Myocyte (in vitro differentiated cells): ENCODE data around the gene ABHD12. TPM values are rescaled to one million over a fixed set of nuclear protein-coding genes. Genes with fewer than 3 reads are reported as not detected.
"Not testable (repeated sequence)": the region's sequence is repeated elsewhere in the genome, so short reads cannot be mapped to it uniquely, and the experiment has no call there.

Experiments used
- DNase-seq: peaks from one replicate; pipeline ENCODE4 v3.0.0-alpha.2; 2012; ENCODE audit warnings: low read depth
- total RNA-seq: library from RNA; depleted of rRNA; stranded (reverse); fragments of >200 nt; gene quantifications from 2 replicates; pipeline ENCODE4 v1.2.3, GENCODE V29; 2014

ABHD12 gene
- total RNA-seq, 1 donor from 2014 or later, result 36.1 TPM

DNA sequence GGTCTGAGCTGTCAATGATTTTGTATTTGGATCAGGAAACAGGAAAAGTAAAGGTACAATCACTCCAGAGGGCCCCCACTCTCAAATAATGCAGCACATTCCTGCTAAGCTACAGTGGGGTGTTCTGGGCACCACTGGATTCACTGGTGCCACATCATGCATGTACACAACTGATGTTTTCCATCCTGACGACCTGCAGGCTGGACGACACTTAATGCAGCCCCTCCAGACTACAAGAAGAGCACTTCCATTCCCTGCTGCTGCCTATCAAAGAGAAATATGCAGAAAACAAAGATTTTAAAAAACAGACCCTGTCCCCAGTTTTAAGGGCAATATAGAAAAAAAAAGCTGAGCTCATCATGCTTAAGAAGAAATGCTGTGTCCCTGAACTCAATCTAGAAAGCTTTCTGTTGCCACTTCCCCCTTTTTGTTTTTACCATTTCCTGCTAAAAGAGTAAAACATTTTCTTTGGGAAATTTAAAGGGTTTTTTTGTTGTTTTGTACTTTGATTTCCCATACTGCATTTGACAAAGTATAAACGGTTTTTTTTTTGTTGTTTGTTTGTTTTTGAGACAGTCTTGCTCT is 35.5 kb downstream of the ABHD12 start:
- no peak for DNase-seq

DNA sequence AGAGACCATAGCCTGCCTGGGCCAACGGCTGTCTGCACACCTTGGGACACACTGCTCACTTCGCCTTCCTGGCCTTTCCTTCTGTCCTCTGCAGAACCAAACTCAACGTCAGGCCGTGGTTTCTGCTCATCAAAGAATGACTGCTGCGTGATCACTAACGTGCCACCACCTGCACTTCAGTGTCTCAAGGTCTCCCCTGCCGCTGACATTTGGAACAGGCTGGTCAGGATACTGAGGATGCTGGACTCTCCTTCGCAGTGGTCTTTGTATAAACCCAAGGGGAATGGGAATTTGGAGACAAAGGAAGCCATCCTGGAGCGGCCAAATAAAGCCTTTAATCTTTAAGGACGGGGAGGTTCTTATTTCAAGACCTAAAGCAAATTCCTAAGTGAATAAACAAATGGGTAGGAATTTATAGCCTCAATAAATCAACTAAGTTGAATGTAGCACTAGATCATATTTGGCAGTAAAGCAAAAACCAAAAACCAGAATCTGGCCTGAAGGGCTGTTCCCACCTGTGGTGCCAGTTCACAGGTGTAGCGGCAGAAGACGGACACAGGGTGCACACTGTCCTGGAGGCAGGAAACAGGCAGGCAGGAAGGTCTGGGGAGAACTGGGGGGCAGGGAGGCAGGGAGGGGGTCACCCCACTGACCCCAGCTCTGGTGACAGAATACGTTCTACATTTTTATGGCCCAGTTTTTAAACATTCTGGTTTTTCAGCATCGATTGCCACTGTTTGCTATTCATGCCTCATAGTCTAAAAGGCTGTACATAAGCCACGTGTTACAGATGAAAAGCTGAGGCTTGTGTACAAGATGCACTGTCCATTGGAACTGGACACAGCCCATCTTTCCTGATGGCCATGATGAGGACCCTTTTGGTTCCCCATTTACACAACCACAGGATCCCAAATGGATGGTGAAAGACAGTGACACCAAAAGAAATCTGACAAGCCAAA is 36.6 kb downstream of the ABHD12 start:
- no peak for DNase-seq

DNA sequence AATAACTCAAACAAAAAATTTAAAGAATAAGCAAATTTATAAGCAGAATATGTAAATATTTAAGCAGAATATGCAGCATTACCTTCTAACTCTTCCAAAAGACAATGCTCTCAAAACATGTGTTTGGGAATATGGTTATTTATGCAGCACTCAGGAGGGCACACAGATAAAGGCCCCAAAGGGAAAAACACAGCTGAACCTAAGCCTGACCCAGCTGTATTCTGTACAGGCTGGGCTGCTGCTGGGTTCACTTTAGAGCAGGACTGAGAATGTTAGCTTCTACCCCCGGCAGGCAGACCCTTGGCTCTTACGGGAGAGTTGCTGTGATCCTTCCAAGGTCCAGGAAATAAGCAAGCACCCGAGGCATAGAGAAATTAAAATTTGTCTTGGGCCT is 37.3 kb downstream of the ABHD12 start:
- no peak for DNase-seq

DNA sequence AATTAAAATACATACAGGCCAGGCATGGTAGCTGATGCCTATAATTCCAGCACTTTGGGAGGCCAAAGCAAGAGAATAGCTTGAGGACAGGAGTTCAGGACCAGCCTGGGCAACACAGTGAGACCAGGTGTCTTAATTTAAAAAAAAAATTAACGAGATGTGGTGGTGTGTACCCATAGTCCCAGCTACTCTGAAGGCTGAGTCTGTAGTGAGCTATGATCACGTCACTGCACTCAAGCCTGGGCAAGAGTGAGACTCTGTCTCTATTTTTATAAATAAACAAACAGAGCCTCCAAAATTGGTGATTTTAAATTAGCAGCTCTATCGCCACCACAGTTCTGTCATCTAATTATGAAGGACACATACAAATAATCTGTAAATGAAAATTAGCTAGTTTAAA is 37.9 kb downstream of the ABHD12 start:
- DNase-seq, result no peak

DNA sequence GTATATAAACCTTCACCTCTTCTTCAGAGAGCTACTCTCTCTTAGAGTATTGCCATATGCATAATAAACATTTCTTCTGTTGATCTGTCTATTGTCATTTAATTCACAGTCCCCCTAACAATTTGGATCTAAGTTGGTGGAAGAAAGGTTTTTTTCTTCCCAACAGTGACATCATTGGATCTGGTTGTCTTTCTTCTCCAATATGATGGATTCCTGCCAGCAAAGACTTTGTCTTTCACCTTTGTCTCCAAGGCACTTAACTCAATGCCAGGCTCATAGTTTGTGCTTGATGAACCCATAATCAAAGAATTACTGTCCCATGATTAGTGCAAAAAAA is 39.6 kb downstream of the ABHD12 start:
- DNase-seq, result no peak

DNA sequence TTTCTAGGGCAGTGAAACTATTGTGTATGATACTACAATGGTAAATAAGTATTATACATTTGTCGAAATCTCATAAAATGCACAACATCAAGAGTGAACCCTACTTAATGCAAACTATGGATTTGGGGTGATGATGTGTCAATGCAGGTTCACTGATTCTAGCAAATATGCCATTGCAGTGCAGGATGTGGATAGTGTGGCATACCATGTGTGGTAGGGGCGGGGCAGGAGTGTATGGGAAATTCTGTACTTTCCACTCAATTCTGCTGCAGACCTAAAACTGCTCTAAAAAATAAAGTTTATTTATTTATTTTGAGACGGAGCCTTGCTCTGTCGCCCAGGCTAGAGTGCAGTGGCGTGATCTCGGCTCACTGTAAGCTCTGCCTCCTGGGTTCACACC is 44.3 kb downstream of the ABHD12 start:
- DNase-seq, result no peak

DNA sequence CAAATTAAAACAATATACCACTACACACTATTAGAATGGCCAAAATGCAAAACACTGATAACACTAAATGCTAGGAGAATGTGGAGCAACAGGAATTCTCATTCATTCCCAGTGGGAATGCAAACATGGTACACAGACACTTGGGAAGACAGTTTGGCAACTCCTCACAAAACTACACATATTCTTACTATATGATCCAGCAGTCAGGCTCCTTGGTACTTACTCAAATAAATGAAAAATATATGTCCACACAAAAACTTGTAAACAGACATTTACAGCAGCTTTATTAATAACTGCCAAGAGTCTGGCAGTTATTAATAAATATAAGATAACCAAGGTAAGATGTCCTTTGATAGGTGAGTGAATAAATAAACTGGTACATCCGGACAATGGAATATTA is 44.9 kb downstream of the ABHD12 start:
- no peak for DNase-seq

DNA sequence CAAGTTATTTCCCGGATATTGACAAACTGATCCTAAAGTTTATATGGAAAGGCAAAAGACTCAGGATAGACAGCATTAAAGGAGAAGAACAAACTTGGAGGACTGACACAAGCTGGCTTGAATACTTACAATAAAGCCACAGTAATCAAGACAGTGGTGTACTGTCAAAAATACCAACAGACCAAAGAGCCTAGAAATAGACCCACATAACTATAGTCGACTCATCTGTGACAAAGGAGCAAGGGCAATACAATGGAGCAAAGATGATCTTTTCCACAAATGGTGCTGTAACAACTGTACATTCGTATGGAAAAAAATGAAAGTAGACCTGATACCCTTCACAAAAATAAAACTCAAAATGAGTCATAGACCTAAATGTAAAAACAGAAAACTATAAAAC is 46.0 kb downstream of the ABHD12 start:
- peak; percentile 55 for DNase-seq

DNA sequence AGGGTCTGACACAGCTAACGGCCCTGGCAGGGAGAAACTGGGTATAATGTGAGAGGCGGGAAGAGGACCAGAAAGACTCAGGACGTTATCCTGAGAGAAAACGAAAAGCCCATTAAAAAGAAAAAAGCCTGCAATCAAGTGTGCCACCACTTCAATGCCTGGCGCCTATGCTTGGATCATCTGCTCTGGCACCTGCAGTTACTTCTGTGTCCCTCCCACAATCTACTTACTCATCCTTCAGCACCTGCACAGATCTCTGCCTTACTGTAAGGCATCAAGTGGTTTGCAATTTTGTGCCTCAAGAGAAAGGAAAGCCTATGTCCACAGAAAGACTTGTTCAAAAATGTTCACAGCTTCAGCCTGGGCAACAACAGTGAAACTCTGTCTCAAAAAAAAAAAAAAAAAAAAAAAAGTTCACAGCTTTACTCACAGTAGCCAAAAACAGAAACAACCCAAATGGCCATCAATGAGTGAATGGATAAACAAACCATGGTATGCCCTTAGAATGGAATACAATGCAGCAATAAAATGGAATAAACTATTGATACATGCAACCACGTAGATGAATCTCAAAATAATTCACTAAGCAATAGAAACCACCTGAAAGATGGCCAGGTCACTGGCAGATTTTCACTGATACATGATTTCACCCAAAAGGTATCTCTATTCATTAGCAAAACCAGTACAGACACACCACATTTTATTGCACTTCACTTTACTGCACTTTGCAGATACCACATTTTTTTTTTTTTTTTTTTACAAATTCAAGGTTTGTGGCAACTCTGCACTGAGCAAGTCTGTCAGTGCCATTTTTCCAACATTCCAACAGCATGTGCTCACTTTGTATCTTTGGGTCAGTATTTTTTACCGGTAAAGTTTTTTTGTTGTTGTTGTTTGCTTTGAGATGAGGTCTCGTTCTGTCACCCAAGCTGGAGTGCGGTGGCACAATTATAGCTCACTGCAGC is 48.6 kb downstream of the ABHD12 start:
- DNase-seq, result no peak

DNA sequence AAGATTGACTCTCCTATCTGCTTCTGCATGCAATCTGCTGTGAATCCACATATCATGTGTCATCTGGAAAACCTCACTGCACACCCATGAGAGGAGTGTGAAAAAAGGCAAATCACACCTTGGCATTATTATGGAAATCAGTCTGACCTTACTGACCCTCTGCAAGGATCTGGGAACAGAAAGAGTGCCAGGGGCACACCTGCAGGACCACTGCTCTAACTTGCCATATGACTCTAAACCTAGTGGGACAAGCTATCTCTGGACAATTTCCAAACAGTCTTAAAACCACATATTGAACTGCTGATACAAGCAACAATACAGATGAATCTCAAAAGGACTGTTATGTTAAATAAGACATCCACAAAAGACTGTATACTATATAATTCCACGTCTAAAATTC is 50.3 kb downstream of the ABHD12 start:
- DNase-seq, result no peak

DNA sequence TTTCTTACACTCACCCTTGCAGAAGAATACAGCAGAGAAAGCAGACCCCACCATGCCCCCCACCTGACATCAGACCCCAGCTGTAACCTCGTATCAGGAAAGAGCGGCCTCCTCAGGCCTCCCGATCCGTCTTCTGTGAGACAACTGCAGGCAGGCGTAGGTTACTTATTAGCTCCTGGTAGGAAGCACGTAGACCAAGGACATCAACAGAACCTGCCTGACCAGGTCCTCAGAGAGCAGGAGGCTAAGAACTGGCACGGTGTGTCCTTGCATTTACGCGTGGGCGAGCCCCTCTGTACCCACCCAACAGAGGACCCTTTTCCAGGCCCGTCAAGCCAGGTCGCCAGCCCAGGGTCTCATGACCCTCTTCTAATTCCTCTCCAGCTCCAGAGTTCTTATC is 51.0 kb downstream of the ABHD12 start:
- no peak for DNase-seq

DNA sequence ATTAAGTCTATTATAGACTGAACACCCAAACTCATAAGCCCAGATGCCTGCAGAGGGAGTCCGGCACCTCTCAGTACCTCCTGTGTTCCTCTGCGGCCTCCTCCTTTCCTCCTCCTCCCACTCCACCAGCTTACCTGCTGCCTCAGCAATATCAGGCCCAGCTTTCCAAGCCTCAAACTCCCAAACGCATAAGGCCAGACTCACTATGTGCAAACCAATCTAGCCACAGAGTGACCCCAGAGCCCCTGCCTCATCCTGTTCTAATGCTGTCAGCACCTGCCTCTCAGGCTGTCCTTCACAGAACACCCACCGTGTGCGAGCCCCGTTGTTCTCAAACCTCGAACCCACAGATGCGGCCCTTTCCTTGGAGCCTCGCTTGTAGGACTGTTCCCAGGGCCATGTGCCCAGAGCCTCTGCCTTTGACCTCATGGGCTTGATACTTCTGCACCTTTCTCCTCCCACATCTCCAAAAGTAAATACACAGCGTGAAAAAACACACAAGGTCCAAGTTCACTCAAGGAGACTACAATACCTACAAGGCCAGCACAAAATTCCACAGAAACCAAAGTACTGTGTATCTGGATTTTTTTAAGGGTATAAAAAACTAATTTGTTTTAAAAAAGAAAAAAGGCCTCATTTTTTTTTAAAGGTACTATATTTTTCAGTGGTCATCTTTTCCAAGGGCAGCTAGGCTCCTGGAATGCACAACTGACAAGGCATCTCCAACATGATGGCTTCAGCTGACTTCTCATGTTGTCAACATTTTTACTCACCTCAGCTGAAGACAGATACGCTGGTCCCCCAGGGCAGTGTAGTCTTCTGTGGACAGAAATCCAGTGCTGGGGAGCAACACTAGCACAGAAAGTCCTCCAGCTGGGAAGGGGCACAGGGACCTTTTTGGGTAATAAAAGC is 52.3 kb downstream of the ABHD12 start:
- DNase-seq, result no peak

DNA sequence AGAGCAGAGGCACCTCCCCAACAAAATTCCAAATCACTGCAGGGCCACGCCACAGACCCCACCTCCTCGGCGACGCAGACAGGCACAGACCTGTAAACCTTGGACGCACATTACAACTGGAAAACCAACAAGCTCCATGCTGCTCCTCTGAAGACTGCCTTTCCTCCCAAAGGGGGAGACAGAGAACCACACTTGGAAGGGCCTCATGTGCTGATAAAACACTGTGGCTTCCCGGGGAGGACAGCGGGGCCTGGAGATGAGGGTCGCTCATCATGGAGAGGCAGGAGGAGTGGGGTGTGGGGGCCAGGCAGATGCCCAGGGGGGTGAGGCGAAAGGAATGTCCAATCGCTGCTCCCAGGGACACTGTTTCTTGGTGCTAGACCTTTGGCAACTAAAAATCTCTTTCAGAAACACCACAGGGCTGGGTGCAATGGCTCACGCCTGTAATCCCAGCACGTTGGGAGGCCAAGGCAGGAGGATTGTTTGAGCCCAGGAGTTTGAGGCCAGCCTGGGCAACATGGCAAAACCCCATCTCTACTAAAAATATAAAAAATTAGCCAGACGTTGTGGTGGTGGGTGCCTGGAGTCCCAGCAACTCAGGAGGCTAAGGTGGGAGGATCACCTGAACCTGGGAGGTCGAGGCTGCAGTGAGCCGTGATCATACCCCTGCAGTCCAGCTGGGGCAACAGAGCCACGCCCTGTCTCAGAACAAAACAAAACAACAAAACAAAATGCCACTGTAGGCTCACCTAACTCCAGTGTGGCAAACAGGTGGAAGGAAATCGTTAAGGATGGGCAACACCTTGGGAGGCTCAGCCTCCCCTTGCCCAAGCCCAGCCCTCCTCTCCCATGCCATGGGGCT is 53.8 kb downstream of the ABHD12 start:
- peak; percentile 28 for DNase-seq

DNA sequence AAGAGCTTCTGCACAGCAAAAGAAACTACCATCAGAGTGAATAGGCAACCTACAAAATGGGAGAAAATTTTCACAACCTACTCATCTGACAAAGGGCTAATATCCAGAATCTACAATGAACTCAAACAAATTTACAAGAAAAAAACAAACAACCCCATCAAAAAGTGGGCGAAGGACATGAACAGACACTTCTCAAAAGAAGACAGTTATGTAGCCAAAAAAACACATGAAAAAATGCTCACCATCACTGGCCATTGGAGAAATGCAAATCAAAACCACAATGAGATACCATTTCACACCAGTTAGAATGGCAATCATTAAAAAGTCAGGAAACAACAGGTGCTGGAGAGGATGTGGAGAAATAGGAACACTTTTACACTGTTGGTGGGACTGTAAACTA is 55.7 kb downstream of the ABHD12 start:
- not testable (repeated sequence) for DNase-seq

DNA sequence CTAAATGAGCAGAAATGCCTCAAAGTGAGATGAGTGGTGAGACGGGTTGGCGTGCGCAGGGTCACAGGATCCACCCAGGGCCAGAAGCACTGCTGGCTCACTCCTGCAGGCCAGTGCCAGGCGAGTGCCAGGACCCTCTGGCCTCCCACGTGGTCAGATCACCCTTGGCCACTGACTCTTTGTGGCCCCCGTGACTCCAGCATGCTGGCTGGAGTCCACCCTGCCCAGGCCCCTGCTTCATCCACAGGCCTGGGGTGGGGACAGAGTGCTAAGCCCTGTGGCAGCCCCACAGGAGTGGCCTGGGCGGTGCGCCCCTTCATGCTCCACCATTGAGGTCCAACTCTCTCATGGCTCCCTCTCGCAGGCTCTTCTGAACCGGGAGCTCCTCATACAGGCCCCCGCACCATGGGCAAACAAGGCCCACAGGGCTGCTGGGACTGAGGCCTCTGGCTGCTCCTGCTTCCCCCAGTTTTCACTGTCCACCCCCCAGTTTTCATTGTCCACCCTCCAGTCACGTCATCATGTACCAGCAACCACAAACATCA is 61.6 kb downstream of the ABHD12 start:
- DNase-seq, result no peak

DNA sequence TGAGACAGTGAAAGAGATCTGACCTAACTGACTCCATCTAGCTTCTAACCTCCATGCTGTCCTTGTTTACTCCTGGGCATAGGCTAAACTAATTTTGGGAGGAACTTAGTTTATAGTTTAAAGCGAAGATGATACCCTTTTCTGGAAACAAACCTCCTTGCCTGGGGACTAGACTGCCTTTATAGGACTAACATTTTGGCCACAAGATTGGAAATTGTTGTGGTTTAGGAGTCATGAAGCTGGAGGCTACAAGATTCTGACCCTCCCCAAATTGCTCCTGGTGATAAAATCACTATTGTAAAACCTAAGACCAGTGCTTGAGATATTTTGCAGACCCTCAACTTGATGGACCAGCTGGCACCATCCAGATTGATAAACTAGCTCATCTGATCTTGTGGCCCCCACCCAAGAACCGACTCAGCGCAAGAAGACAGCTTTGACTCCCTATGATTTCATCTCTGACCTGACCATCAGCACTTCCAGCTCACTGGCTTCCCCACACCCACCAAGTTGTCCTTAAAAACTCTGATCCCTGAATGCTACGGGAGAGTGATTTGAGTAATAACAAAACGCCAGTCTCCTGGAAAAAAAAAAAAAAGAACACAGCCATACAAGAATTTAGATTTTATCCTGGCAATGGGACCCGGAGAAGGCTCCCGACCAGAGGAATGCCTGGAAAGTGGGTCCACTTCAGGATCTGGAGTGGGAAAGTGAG is 63.0 kb downstream of the ABHD12 start:
- no peak for DNase-seq

DNA sequence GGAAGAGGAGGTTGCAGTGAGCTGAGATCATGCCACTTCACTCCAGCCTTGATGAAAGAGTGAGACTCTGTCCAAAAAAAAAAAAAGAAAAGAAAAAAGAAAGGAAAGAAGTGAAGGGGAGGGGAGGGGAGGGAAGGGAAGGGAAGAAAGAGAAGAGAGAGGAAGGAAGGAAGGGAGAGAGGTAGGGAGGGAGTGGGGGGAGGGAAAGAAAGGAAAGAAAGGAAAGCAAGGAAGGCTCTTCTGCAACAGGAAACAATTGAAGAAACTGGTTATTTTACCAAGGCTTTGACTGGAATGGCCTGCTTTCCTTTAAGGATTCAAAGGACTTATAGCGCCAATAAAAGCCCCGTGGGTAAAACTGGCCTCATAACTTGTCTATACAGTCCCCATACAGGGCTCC is 64.6 kb downstream of the ABHD12 start:
- DNase-seq, result no peak

DNA sequence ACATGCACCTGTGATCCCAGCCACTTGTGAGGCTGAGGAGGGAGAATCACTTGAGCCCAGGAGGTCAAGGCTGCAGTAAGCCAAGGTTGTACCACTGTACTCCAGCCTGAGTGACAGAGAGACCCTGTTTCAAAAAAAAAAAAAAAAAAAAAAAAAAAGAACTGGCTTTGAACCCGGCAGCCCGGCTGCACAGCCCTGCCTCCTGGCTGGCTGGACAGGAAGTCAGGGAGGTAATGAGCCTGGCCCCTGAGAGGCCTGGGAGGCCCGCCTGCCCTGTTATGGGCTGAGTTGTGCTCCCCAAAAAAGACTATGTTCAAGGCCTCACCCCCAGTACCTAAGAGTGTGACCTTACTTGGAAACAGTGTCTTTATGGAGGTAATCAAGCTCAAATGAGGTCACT is 65.6 kb downstream of the ABHD12 start:
- DNase-seq, result no peak

DNA sequence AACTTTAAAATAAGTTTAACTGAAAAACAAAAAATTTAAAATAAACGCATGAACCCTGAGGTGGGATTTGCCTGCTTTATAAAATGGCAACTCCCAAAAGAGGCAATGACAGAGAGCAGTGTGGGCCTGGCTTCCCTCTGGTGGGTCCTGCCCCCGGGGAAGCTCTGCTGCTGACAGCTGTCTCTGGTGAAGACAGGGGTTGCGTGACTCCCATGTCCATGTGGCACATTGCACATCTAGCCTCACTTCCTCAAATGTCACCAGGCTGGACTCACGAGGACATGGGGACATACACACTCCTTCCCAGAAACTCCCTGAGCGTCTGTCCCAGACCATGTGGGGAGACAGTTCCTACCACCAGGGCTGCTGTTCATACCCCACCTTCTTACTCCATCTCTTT is 66.2 kb downstream of the ABHD12 start:
- peak; percentile 23 for DNase-seq
